HG03175 (cell line): Measurements from ENCODE around the gene MBD3L1.

ENCODE experiments used
- ATAC-seq: cut with Tn5 transposase; IDR thresholded peaks from one replicate; pipeline ENCODE4 v1.9.1; 2021; ENCODE audit warnings: mild to moderate bottlenecking, moderate library complexity; ENCODE audit not compliant: unreplicated experiment

The MBD3L1 gene

DNA sequence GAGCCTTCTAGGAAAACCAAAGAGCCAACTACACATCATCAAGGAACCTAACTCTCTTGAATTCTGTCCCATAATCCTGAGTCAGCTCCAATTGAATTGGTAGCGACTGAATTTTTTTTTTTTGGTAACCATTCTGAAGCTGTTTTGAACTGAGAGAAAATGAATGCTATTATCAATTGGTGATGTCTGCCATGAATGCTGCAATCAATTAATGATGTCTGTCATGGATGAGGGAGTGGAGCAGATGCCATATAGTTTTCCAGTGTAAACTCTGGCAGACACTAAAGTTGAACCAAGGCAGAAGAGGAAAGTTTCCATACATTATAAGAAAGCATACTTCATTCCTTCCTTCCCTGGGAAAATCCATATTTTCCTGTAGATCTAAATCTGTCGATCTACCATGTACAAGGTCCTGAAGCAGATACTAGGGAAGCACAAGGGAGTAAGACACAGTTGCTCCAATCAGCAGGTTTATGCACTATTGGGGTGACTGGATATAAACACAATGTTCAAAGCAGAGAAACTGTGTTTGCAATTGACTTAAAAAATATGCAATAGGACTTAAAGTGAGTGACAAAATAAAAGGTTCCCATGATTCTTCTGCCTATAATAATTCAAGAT is 48.8 kb downstream of the MBD3L1 start:
- ATAC-seq: no peak

- no peak for ATAC-seq
These were observed 49.3 kb downstream of the MBD3L1 start for GRCh38 chr19:8881512-8881911.

DNA sequence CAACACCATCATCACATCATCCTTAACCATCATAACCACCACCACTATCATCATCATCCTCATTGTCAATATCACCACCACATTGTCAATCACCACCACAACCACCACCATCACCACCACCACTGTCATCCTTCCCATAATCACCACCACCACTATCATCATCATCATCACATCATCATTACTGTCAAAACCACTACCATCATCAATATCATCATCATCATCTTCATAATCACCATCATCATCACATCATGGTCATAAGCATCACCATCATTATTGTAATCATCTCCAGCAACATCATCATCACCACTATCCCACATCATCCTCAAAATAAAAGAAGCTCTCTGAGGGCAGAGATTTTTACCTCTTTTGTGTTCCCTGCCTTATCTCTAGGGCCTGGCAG is 52.2 kb downstream of the MBD3L1 start:
- ATAC-seq: no peak

- no peak for ATAC-seq
These were observed 55.2 kb downstream of the MBD3L1 start for GRCh38 chr19:8887364-8887763.

DNA sequence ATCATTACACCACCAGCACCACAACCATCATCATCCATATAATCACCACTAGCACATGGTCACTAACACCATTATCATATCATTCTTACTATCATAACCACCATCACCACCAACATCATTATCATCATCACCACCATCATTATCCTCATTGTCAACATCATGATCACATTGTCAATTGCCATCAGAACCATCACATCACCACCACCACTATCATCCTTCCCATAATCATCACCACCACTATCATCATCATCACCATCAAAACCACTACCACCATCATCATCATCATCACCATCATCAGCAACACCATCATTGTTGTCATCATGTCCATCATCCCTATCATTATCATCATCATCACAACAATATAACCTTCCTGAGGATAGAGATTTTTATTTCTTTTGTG is 58.1 kb downstream of the MBD3L1 start:
- ATAC-seq: no peak
